ENCODE results near the gene PATJ. TPM values are rescaled to one million over a fixed set of nuclear protein-coding genes. Genes with fewer than 3 reads are reported as not detected.

The PATJ gene
- total and polyA plus RNA-seq, 2 of the 13 experiments (the other 11 are each of a cell fraction or from before 2014, with no cell fraction given) = 6.2 to 16.8 TPM

DNA sequence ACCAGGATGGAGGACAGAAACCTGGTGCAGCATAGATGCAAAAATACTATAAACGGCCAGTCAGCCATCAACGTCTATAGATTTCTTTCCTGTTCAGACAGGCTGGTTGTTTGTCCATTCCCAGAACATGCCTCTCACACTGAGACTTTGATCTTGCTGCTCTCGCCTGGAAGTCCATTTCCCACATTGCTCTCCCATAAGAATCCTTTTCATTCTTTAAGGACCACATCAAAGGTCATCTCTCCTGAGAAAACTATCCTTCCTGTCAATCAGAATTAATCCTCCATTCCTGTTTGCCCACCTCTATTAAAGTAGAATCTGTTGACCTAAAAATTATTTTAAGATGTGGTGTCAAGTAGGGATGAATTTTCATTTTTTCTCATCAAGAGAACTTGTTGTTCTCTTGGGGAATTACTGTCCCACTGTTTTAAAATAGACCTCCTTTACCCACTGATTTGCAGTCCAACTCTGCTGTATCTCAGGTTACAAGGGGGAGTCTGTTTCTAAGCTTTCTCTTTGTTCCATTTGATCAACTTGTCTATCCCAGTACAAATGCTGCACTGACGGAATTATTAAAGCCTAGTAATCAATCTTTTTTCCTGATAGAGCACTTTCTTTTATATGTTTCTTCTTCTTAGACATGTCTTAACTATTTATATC, 172.7 kb downstream of the PATJ start (continued):
- TF ChIP-seq AHDC1 (CRISPR knock-in tag; IDR thresholded peaks at IDR 0.05; ENCODE audit: borderline replicate concordance) (0 out of 2 replicates have a peak, but pooled peaks have one; percentile 40), THRA (CRISPR knock-in tag; IDR thresholded peaks at IDR 0.05; ENCODE audit: borderline replicate concordance) (peak; percentile 59; the same call in 1 of the 2 replicates), ZNF660 (CRISPR knock-in tag; IDR thresholded peaks at IDR 0.05; ENCODE audit: borderline replicate concordance, low read depth) (no peak), RARA (CRISPR knock-in tag; IDR thresholded peaks at IDR 0.05) (peak; percentile 38; the same call in 1 of the 2 replicates), SPEN (CRISPR knock-in tag; IDR thresholded peaks at IDR 0.05; ENCODE audit: low read depth) (no peak; the same call in 1 of the 2 replicates), ZGPAT (CRISPR knock-in tag; IDR thresholded peaks at IDR 0.05) (peak; percentile 75), ZNF33B (CRISPR knock-in tag; IDR thresholded peaks at IDR 0.05) (no peak), PPARG (CRISPR knock-in tag; conservative IDR thresholded peaks at IDR 0.05) (0 out of 2 replicates have a peak, but pooled peaks have one; percentile 48), MBD4 (IDR thresholded peaks at IDR 0.05; ENCODE audit: borderline replicate concordance, low read length) (no peak), ZNF580 (CRISPR knock-in tag; IDR thresholded peaks at IDR 0.05; ENCODE audit: borderline replicate concordance, low read depth) (no peak), ERF (CRISPR knock-in tag; IDR thresholded peaks at IDR 0.05) (no peak), CBX1 (IDR thresholded peaks at IDR 0.05; ENCODE audit: low read depth) (no peak), SMAD1 (CRISPR knock-in tag; IDR thresholded peaks at IDR 0.05; ENCODE audit: borderline replicate concordance, low read depth) (no peak), MAX (IDR thresholded peaks at IDR 0.05) (no peak), NCOA2 (CRISPR knock-in tag; IDR thresholded peaks at IDR 0.05) (peak; percentile 93), KLF16 (CRISPR knock-in tag; IDR thresholded peaks at IDR 0.05) (peak in 1 of 2 experiments; percentile 38; a peak in 1 of 4 replicates)
- TF ChIP-seq, protein P1, sequence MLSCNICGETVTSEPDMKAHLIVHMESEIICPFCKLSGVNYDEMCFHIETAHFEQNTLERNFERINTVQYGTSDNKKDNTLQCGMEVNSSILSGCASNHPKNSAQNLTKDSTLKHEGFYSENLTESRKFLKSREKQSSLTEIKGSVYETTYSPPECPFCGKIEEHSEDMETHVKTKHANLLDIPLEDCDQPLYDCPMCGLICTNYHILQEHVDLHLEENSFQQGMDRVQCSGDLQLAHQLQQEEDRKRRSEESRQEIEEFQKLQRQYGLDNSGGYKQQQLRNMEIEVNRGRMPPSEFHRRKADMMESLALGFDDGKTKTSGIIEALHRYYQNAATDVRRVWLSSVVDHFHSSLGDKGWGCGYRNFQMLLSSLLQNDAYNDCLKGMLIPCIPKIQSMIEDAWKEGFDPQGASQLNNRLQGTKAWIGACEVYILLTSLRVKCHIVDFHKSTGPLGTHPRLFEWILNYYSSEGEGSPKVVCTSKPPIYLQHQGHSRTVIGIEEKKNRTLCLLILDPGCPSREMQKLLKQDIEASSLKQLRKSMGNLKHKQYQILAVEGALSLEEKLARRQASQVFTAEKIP (CRISPR knock-in tag; IDR thresholded peaks at IDR 0.05; ENCODE audit: borderline replicate concordance) = no peak
- TF ChIP-seq, protein P2, sequence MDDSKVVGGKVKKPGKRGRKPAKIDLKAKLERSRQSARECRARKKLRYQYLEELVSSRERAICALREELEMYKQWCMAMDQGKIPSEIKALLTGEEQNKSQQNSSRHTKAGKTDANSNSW (CRISPR knock-in tag; IDR thresholded peaks at IDR 0.05; ENCODE audit: borderline replicate concordance) = no peak
